ENCODE measurements around the gene ATPAF2.

ATPAF2 gene

GRCh38 chr17:18031955-18032354, 7.0 kb downstream of the ATPAF2 start:
- TF ChIP-seq CTCF (IDR thresholded peaks at IDR 0.05; ENCODE audit: low read depth, low read length), result no peak
- in situ Hi-C loops (cut with HindIII; ENCODE audit: low sequenced_read_pairs), result no loop called here
- peak; percentile 50 for DNase-seq (ENCODE audit: low read depth, low spot score)
- H3K4me3 ChIP-seq (ENCODE audit: low read depth, low read length), result no peak overlapping the region

GRCh38 chr17:18028952-18029540, 9.9 kb downstream of the ATPAF2 start:
- no peak overlapping the region for H3K4me3 ChIP-seq (ENCODE audit: low read depth, low read length)
- in situ Hi-C loops (cut with HindIII; ENCODE audit: low sequenced_read_pairs), result no loop called here
- TF ChIP-seq CTCF (IDR thresholded peaks at IDR 0.05; ENCODE audit: low read depth, low read length), result no peak

GRCh38 chr17:18028114-18028951, 10.6 kb downstream of the ATPAF2 start:
- H3K4me3 ChIP-seq (ENCODE audit: low read depth, low read length), result no peak overlapping the region
- in situ Hi-C loops (cut with HindIII; ENCODE audit: low sequenced_read_pairs), result no loop called here
- no peak for TF ChIP-seq CTCF (IDR thresholded peaks at IDR 0.05; ENCODE audit: low read depth, low read length)
- DNase-seq (ENCODE audit: low read depth, low spot score), result no peak

More at GRCh38 chr17:18028952-18029540, 9.9 kb downstream of the ATPAF2 start:
- DNase-seq (ENCODE audit: low read depth, low spot score), result no peak

GRCh38 chr17:18027280-18027679, 11.7 kb downstream of the ATPAF2 start:
- no peak overlapping the region for H3K4me3 ChIP-seq (ENCODE audit: low read depth, low read length)
- TF ChIP-seq CTCF (IDR thresholded peaks at IDR 0.05; ENCODE audit: low read depth, low read length), result no peak
- DNase-seq (ENCODE audit: low read depth, low spot score), result no peak
- in situ Hi-C loops (cut with HindIII; ENCODE audit: low sequenced_read_pairs), result no loop called here

- no peak for TF ChIP-seq CTCF (IDR thresholded peaks at IDR 0.05; ENCODE audit: low read depth, low read length)
- DNase-seq (ENCODE audit: low read depth, low spot score), result peak; percentile 70
- H3K4me3 ChIP-seq (ENCODE audit: low read depth, low read length), result no peak overlapping the region
- in situ Hi-C loops (cut with HindIII; ENCODE audit: low sequenced_read_pairs), result no loop called here
Observed at GRCh38 chr17:18025945-18026776, 12.8 kb downstream of the ATPAF2 start.

- H3K4me3 ChIP-seq (ENCODE audit: low read depth, low read length), result no peak overlapping the region
- TF ChIP-seq CTCF (IDR thresholded peaks at IDR 0.05; ENCODE audit: low read depth, low read length), result no peak
- in situ Hi-C loops (cut with HindIII; ENCODE audit: low sequenced_read_pairs), result no loop called here
- no peak for DNase-seq (ENCODE audit: low read depth, low spot score)
Observed at GRCh38 chr17:18025241-18025944, 13.6 kb downstream of the ATPAF2 start.
